Endothelial cell of umbilical vein (primary cell): ENCODE measurements around the gene TNFRSF1A. TPM values are rescaled to one million over a fixed set of nuclear protein-coding genes. Genes with fewer than 3 reads are reported as not detected.

ENCODE experiments used
- BruUV-seq: library from RNA; stranded (reverse); fragments of 400-500 nt; replicated peaks from 2 replicates; lab custom pipeline; 2021; lab: Mats Ljungman, UMichigan
- CTCF ChIA-PET: fragments of 300-600, 350-600 bp; sonication (Branson Sonifier 250); formaldehyde crosslinking; loops from one replicate; lab custom pipeline; 2021; ENCODE audit warnings: antibody characterized with exemption, inconsistent platforms; lab: Charles Lee
- POLR2A ChIA-PET: fragments of 300-600, 350-600 bp; sonication (Branson Sonifier 250); formaldehyde crosslinking; loops from one replicate; lab custom pipeline; 2021; ENCODE audit warnings: antibody characterized with exemption, inconsistent platforms; lab: Charles Lee
- DNase-seq: peaks from one replicate; pipeline ENCODE4 v3.0.0-alpha.2; 2011; ENCODE audit warnings: low read depth, low spot score
- FAIRE-seq: peaks from 2 replicates; lab custom pipeline; 2011; peaks lifted over from hg19 to GRCh38; lab: Jason Lieb, UNC
- H2AFZ ChIP-seq: 2 replicates; pipeline ENCODE4 v1.6.0; 2012; ENCODE audit warnings: low read depth, low read length, control low read depth, inconsistent platforms
- H3K27ac ChIP-seq: 2 replicates; pipeline ENCODE4 v1.5.1; 2011; ENCODE audit warnings: low read depth, mild to moderate bottlenecking, control low read depth, low read length, moderate library complexity; ENCODE audit not compliant: insufficient read depth
- H3K27me3 ChIP-seq, 2 experiments: 2 replicates each; pipeline versions ENCODE4 v1.6.0 to v1.6.1; 2011; ENCODE audit warnings: low read length in 2 of 2, mixed read lengths in 1 of 2; ENCODE audit not compliant: control insufficient read depth in 2 of 2, insufficient read depth in 2 of 2
- H3K36me3 ChIP-seq, 2 experiments: 2 replicates in 1 of 2; 3 replicates in 1 of 2; pipeline ENCODE4 v1.5.1; 2011; ENCODE audit warnings: low read length in 2 of 2, mild to moderate bottlenecking in 1 of 2, moderate library complexity in 1 of 2; ENCODE audit not compliant: control insufficient read depth in 2 of 2, insufficient read depth in 2 of 2; ENCODE audit errors: extremely low read depth in 1 of 2
- H3K4me1 ChIP-seq: 3 replicates; pipeline ENCODE4 v1.5.1; 2011; ENCODE audit warnings: mild to moderate bottlenecking, low read length; ENCODE audit not compliant: control insufficient read depth, insufficient read depth; ENCODE audit errors: extremely low read depth
- H3K4me2 ChIP-seq: 2 replicates; pipeline ENCODE4 v1.6.1; 2011; ENCODE audit warnings: low read length, control low read depth, mixed read lengths; ENCODE audit not compliant: insufficient read depth
- H3K4me3 ChIP-seq, 3 experiments: fragments of 200-600 bp in 1 of 3; sonication (generic), shearing (Covaris generic) in 1 of 3; replicated peaks in 1 of 3; 2 replicates each; pipeline ENCODE4 v1.5.1; 2011 to 2016; ENCODE audit warnings: control low read depth in 3 of 3, low read length in 3 of 3, mild to moderate bottlenecking in 2 of 3, inconsistent platforms in 1 of 3, low read depth in 1 of 3, moderate library complexity in 1 of 3; ENCODE audit not compliant: insufficient read depth in 1 of 3
- H3K79me2 ChIP-seq: 2 replicates; pipeline ENCODE4 v1.6.0; 2012; ENCODE audit warnings: low read length, inconsistent platforms; ENCODE audit not compliant: control insufficient read depth, insufficient read depth
- H3K9ac ChIP-seq: replicated peaks from 2 replicates; pipeline ENCODE3; 2011; ENCODE audit warnings: low read length, control low read depth; ENCODE audit not compliant: insufficient read depth; ENCODE audit errors: extremely low read depth
- H3K9me1 ChIP-seq: replicated peaks from 3 replicates; pipeline ENCODE4 v1.6.0; 2011; ENCODE audit warnings: mild to moderate bottlenecking, low read length; ENCODE audit not compliant: control insufficient read depth, insufficient read depth; ENCODE audit errors: extremely low read depth
- H3K9me3 ChIP-seq: replicated peaks from 2 replicates; pipeline ENCODE4 v1.5.1; 2012; ENCODE audit warnings: low read length, inconsistent platforms; ENCODE audit not compliant: control insufficient read depth, insufficient read depth
- H4K20me1 ChIP-seq: replicated peaks from 2 replicates; pipeline ENCODE3; 2011; ENCODE audit warnings: mild to moderate bottlenecking, low read length; ENCODE audit not compliant: control insufficient read depth, insufficient read depth; ENCODE audit errors: extremely low read depth
- EZH2 ChIP-seq: IDR thresholded peaks from 2 replicates; pipeline ENCODE4 v1.6.1; 2012; ENCODE audit warnings: borderline replicate concordance, low read depth, mild to moderate bottlenecking, moderate library complexity, low read length, inconsistent platforms; ENCODE audit not compliant: severe bottlenecking
- POLR2AphosphoS5 ChIP-seq: IDR thresholded peaks from 2 replicates; pipeline ENCODE4 v1.6.1; 2012; ENCODE audit warnings: low read depth, mild to moderate bottlenecking, control low read depth, low read length, moderate library complexity; ENCODE audit not compliant: insufficient read depth
- dilution Hi-C: fragments of 300-500 bp; cut with MboI; formaldehyde crosslinking; loops from one replicate; pipeline ENCODE4 v1.15.0; 2019; ENCODE audit warnings: low sequenced_read_pairs; ENCODE audit not compliant: extremely low pct_ligation_motif_present
- intact Hi-C: fragments of 100-400 bp; cut with micrococcal nuclease; formaldehyde crosslinking; loops from one replicate; pipeline ENCODE4 v1.10.0; 2022
- polyA plus RNA-seq, 4 experiments: library from polyadenylated mRNA; depleted of rRNA in 3 of 4; stranded (reverse) in 3 of 4; unstranded in 1 of 4; fragments of >200 nt; gene quantifications; 2 replicates each; pipeline versions ENCODE4 v1.2.1 to v1.2.3, GENCODE V29; 2011 to 2012; ENCODE audit warnings: missing spikeins in 1 of 4
- total RNA-seq: library from RNA; stranded (reverse); gene quantifications from 2 replicates; pipeline ENCODE4 v1.2.3, GENCODE V29; 2021
- TF ChIP-seq, protein P1 (sequence below): IDR thresholded peaks from 2 replicates; pipeline ENCODE4 v1.6.1; 2011; ENCODE audit not compliant: insufficient read depth, insufficient read length
- TF ChIP-seq, protein P2 (sequence below), 2 donors: IDR thresholded peaks; 1 replicate in 1 of 2; 2 replicates in 1 of 2; pipeline ENCODE4 v1.5.1; 2011; ENCODE audit warnings: low read length in 2 of 2, mild to moderate bottlenecking in 2 of 2, moderate library complexity in 2 of 2, control low read depth in 1 of 2, inconsistent platforms in 1 of 2, low read depth in 1 of 2; ENCODE audit not compliant: insufficient read depth in 1 of 2; ENCODE audit errors: extremely low read depth in 1 of 2

Gene TNFRSF1A
- total and polyA plus RNA-seq, 2 donors (not counting 3 experiments of a cell fraction or from before 2014, with no cell fraction given) = 86.5 to 98.2 TPM

GRCh38 chr12:6376079-6376869 is 34.4 kb upstream of the TNFRSF1A start:
- no peak overlapping the region for H3K4me3 ChIP-seq
- DNase-seq (peak; percentile 30), FAIRE-seq (peak; percentile 42)
- peak overlapping the region; percentile 64 for H2AFZ ChIP-seq
- ChIA-PET POLR2A (no interaction called here), CTCF (no interaction called here)
- H3K9ac ChIP-seq = no peak overlapping the region
- no peaks in the 10 kb centered on the region for H3K36me3 ChIP-seq
- H3K9me3 ChIP-seq = no peaks in the 10 kb centered on the region
- H3K4me1 ChIP-seq = peaks cover 21% of the 10 kb centered on the region
- H3K79me2 ChIP-seq = no peaks in the 10 kb centered on the region
- H3K9me1 ChIP-seq = no peaks in the 10 kb centered on the region
- H3K27me3 ChIP-seq = no peaks in the 10 kb centered on the region
- intact Hi-C loops = no loop called here
- H3K27ac ChIP-seq = no peak overlapping the region
- no peaks in the 10 kb centered on the region for H4K20me1 ChIP-seq
- no TSS peak for BruUV-seq
- dilution Hi-C loops = no loop called here
- TF ChIP-seq, protein P1, sequence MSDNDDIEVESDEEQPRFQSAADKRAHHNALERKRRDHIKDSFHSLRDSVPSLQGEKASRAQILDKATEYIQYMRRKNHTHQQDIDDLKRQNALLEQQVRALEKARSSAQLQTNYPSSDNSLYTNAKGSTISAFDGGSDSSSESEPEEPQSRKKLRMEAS = peak; percentile 17
- TF ChIP-seq POLR2AphosphoS5 = no peak
- no peak for TF ChIP-seq EZH2
- TF ChIP-seq, protein P2, sequence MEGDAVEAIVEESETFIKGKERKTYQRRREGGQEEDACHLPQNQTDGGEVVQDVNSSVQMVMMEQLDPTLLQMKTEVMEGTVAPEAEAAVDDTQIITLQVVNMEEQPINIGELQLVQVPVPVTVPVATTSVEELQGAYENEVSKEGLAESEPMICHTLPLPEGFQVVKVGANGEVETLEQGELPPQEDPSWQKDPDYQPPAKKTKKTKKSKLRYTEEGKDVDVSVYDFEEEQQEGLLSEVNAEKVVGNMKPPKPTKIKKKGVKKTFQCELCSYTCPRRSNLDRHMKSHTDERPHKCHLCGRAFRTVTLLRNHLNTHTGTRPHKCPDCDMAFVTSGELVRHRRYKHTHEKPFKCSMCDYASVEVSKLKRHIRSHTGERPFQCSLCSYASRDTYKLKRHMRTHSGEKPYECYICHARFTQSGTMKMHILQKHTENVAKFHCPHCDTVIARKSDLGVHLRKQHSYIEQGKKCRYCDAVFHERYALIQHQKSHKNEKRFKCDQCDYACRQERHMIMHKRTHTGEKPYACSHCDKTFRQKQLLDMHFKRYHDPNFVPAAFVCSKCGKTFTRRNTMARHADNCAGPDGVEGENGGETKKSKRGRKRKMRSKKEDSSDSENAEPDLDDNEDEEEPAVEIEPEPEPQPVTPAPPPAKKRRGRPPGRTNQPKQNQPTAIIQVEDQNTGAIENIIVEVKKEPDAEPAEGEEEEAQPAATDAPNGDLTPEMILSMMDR (IDR thresholded peaks at IDR 0.05; ENCODE audit: extremely low read depth in 1 of 2, insufficient read depth in 1 of 2, low read depth in 1 of 2, low read length in 2 of 2) = peak; percentile 18 to 62
- no peak overlapping the region for H3K4me2 ChIP-seq
